CD4-positive, alpha-beta T cell (primary cell): ENCODE measurements around the gene FLT4. TPM values are rescaled to one million over a fixed set of nuclear protein-coding genes. Genes with fewer than 3 reads are reported as not detected.

Source experiments
- ATAC-seq: fragments of 200-7000 bp; cut with Tn5 transposase; one replicate; pipeline ENCODE4 v1.10.0; 2022; ENCODE audit warnings: mild to moderate bottlenecking; ENCODE audit not compliant: poor library complexity
- CTCF ChIA-PET: fragments of 350-600 bp; sonication (Branson Sonifier 250); formaldehyde crosslinking; loops from one replicate; lab custom pipeline; 2021; ENCODE audit warnings: antibody characterized with exemption, inconsistent platforms; lab: Charles Lee
- POLR2A ChIA-PET: fragments of 350-600 bp; sonication (Branson Sonifier 250); formaldehyde crosslinking; loops from one replicate; lab custom pipeline; 2021; ENCODE audit warnings: antibody characterized with exemption, inconsistent platforms; lab: Charles Lee
- DNase-seq, 14 experiments: peaks; one replicate each; pipeline ENCODE4 v3.0.0-alpha.2; 2013 to 2020; ENCODE audit warnings: mixed read lengths in 2 of 14
- H3K27ac ChIP-seq, 2 donors: one replicate each; pipeline versions ENCODE4 v1.5.1 to v1.7.0; 2013; ENCODE audit warnings: low read length in 2 of 2, low read depth in 1 of 2, mild to moderate bottlenecking in 1 of 2
- H3K27me3 ChIP-seq, 2 experiments: 1 replicate in 1 of 2; 2 replicates in 1 of 2; pipeline versions ENCODE4 v1.6.1 to v1.7.0; 2013; ENCODE audit warnings: low read length in 2 of 2, control low read depth in 1 of 2, mild to moderate bottlenecking in 1 of 2, moderate library complexity in 1 of 2; ENCODE audit not compliant: insufficient read depth in 2 of 2, control insufficient read depth in 1 of 2
- H3K36me3 ChIP-seq: one replicate; pipeline ENCODE4 v1.6.1; 2013; ENCODE audit warnings: low read length, control low read depth; ENCODE audit not compliant: insufficient read depth
- H3K4me1 ChIP-seq: one replicate; pipeline ENCODE4 v1.6.1; 2013; ENCODE audit warnings: low read length, control low read depth; ENCODE audit not compliant: insufficient read depth
- H3K4me3 ChIP-seq: one replicate; pipeline ENCODE4 v1.5.1; 2013; ENCODE audit warnings: mild to moderate bottlenecking, low read length, moderate library complexity
- H3K9me3 ChIP-seq, 2 experiments: 1 replicate in 1 of 2; 2 replicates in 1 of 2; pipeline versions ENCODE4 v1.6.1 to v1.7.0; 2013; ENCODE audit warnings: low read length in 2 of 2, mild to moderate bottlenecking in 2 of 2, control low read depth in 1 of 2, moderate library complexity in 1 of 2; ENCODE audit not compliant: control insufficient read depth in 1 of 2, insufficient read depth in 1 of 2
- H3K27ac Mint-ChIP-seq: one replicate; pipeline ENCODE4 v1.8.0; 2020; ENCODE audit warnings: mixed read lengths
- H3K27me3 Mint-ChIP-seq: one replicate; pipeline ENCODE4 v1.8.0; 2021; ENCODE audit warnings: mixed read lengths
- H3K36me3 Mint-ChIP-seq: one replicate; pipeline ENCODE4 v1.8.0; 2021; ENCODE audit warnings: low read depth, mixed read lengths
- H3K4me1 Mint-ChIP-seq: one replicate; pipeline ENCODE4 v1.8.0; 2021; ENCODE audit warnings: low read depth, mixed read lengths
- H3K4me3 Mint-ChIP-seq: one replicate; pipeline ENCODE4 v1.8.0; 2020; ENCODE audit warnings: mild to moderate bottlenecking, mixed read lengths
- H3K9me3 Mint-ChIP-seq: one replicate; pipeline ENCODE4 v1.8.0; 2020; ENCODE audit warnings: mixed read lengths
- CTCF ChIP-seq: fragments of 200-600 bp; IDR thresholded peaks from one replicate; pipeline ENCODE4 v1.8.0; 2022; ENCODE audit warnings: antibody characterized with exemption, mild to moderate bottlenecking
- intact Hi-C, 2 experiments: fragments of 100-400 bp; cut with DNase I in 1 of 2; cut with micrococcal nuclease in 1 of 2; formaldehyde crosslinking; loops; one replicate each; pipeline versions ENCODE4 v1.15.1 to v1.9.0; 2023 to 2025; cut with DNase I, micrococcal nuclease
- total RNA-seq, 174 experiments: library from RNA in 2 of 174; stranded (reverse) in 2 of 174; gene quantifications; one replicate each; pipeline ENCODE4 v1.2.3 and lab custom pipeline; 2021 to 2026

Gene FLT4
- total RNA-seq, 2 experiments from 2014 or later: 2.3 to 2.5 TPM

GRCh38 chr5:180608572-180609310, 40.7 kb downstream of the FLT4 start:
- no peaks in the 10 kb centered on the region for H3K36me3 ChIP-seq
- no peaks in the 10 kb centered on the region for H3K27me3 ChIP-seq
- ChIA-PET CTCF (no interaction called here), POLR2A (no interaction called here)
- Mint-ChIP-seq H3K27me3 (no peaks in the 10 kb centered on the region), H3K36me3 (no peaks in the 10 kb centered on the region), H3K4me3 (no peak overlapping the region), H3K4me1 (no peaks in the 10 kb centered on the region), H3K9me3 (no peaks in the 10 kb centered on the region), H3K27ac (no peak overlapping the region)
- no peak for ATAC-seq
- intact Hi-C loops: loop anchor here (5.0 to 10.0 kb wide), 2 partner anchors 106 to 109 kb away; no protein-coding TSS in a partner anchor
- no peak overlapping the region for H3K4me3 ChIP-seq
- TF ChIP-seq CTCF: no peak
- H3K27ac ChIP-seq: no peak overlapping the region
- no peaks in the 10 kb centered on the region for H3K4me1 ChIP-seq
- no peak for DNase-seq
- H3K9me3 ChIP-seq: no peaks in the 10 kb centered on the region

GRCh38 chr5:180607861-180608571, 41.4 kb downstream of the FLT4 start:
- no peaks in the 10 kb centered on the region for H3K4me1 Mint-ChIP-seq
- H3K36me3 Mint-ChIP-seq: no peaks in the 10 kb centered on the region
- CTCF ChIA-PET: no interaction called here
- H3K36me3 ChIP-seq: no peaks in the 10 kb centered on the region
- ATAC-seq (no peak), DNase-seq (no peak)
- no peaks in the 10 kb centered on the region for H3K27me3 Mint-ChIP-seq
- no peaks in the 10 kb centered on the region for H3K27me3 ChIP-seq
- no peaks in the 10 kb centered on the region for H3K4me1 ChIP-seq
- H3K9me3 Mint-ChIP-seq: no peaks in the 10 kb centered on the region
- no peak for TF ChIP-seq CTCF
- intact Hi-C loops: loop anchor here (5.0 to 10.0 kb wide), 2 partner anchors 107 to 109 kb away; no protein-coding TSS in a partner anchor
- H3K4me3 ChIP-seq: no peak overlapping the region
- POLR2A ChIA-PET: no interaction called here
- no peak overlapping the region for H3K27ac Mint-ChIP-seq
- H3K27ac ChIP-seq: no peak overlapping the region
- no peak overlapping the region for H3K4me3 Mint-ChIP-seq
- no peaks in the 10 kb centered on the region for H3K9me3 ChIP-seq

GRCh38 chr5:180606215-180606785, 43.1 kb downstream of the FLT4 start:
- H3K9me3 Mint-ChIP-seq: no peaks in the 10 kb centered on the region
- POLR2A ChIA-PET: no interaction called here
- Histone ChIP-seq H3K9me3 (no peaks in the 10 kb centered on the region), H3K36me3 (no peaks in the 10 kb centered on the region), H3K27ac (no peak overlapping the region), H3K27me3 (no peaks in the 10 kb centered on the region), H3K4me3 (no peak overlapping the region), H3K4me1 (no peaks in the 10 kb centered on the region)
- no peaks in the 10 kb centered on the region for H3K27me3 Mint-ChIP-seq
- H3K36me3 Mint-ChIP-seq: no peaks in the 10 kb centered on the region
- intact Hi-C loops: loop anchor here (1.0 to 10.0 kb wide), 3 partner anchors 81 to 111 kb away; no protein-coding TSS in a partner anchor
- no peak overlapping the region for H3K4me3 Mint-ChIP-seq
- DNase-seq (no peak), ATAC-seq (no peak)
- TF ChIP-seq CTCF: no peak
- no peak overlapping the region for H3K27ac Mint-ChIP-seq
- no peaks in the 10 kb centered on the region for H3K4me1 Mint-ChIP-seq
- CTCF ChIA-PET: no interaction called here
